ENCODE results near the gene CLDN14.

DNA sequence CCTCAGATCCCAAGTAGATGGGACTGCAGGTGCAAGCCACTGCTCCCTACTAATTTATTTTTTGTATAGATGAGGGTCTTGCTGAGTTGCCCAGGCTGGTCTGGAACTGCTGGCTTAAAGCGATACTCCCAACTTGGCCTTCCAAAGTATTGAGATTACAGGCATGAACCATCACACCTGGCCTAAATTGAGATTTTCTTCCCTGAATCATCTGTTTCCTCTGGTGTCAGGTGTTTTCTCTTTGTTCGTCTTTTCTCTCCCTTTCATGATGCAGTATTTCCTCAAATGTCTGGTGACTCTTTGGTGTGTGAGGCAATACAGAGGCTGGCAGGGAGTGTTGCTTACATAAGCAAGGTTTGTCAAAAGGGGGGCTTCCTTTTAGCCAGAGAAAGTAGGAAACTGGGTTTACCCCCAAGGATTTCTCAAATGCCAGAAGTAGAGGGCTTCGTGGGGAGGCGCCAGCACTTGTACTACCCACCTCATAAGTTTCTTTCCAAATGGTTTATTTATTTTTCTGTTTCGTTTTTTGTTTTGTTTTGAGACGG lies 27.6 kb downstream of the CLDN14 start:
- TF ChIP-seq, protein P1, sequence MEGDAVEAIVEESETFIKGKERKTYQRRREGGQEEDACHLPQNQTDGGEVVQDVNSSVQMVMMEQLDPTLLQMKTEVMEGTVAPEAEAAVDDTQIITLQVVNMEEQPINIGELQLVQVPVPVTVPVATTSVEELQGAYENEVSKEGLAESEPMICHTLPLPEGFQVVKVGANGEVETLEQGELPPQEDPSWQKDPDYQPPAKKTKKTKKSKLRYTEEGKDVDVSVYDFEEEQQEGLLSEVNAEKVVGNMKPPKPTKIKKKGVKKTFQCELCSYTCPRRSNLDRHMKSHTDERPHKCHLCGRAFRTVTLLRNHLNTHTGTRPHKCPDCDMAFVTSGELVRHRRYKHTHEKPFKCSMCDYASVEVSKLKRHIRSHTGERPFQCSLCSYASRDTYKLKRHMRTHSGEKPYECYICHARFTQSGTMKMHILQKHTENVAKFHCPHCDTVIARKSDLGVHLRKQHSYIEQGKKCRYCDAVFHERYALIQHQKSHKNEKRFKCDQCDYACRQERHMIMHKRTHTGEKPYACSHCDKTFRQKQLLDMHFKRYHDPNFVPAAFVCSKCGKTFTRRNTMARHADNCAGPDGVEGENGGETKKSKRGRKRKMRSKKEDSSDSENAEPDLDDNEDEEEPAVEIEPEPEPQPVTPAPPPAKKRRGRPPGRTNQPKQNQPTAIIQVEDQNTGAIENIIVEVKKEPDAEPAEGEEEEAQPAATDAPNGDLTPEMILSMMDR (IDR thresholded peaks at IDR 0.05), result no peak
- TF ChIP-seq POLR2A (IDR thresholded peaks at IDR 0.05), result no peak
